GM23338 (cell line): ENCODE measurements around the gene ANKRD37.

ENCODE experiments used
- CREB1 ChIP-seq: fragments of 250-450 bp; sonication (Bioruptor Pico); IDR thresholded peaks from 2 replicates; pipeline ENCODE4 v1.5.0; 2020; ENCODE audit warnings: low read depth, mild to moderate bottlenecking, moderate library complexity
- ETS1 ChIP-seq: IDR thresholded peaks from 2 replicates; pipeline ENCODE4 v1.6.1; 2016; ENCODE audit warnings: antibody characterized with exemption
- EZH2 ChIP-seq: fragments of 200-600 bp; sonication (generic); IDR thresholded peaks from one replicate; pipeline ENCODE4 v1.8.0; 2017; ENCODE audit warnings: antibody characterized with exemption, mild to moderate bottlenecking, low read depth; ENCODE audit not compliant: unreplicated experiment
- EZH2phosphoT487 ChIP-seq: fragments of 200-600 bp; sonication (generic); IDR thresholded peaks from one replicate; pipeline ENCODE4 v1.8.1; 2018; ENCODE audit warnings: antibody characterized with exemption; ENCODE audit not compliant: unreplicated experiment
- JUNB ChIP-seq: IDR thresholded peaks from one replicate; pipeline ENCODE4 v1.6.1; 2016; ENCODE audit warnings: antibody characterized with exemption; ENCODE audit not compliant: unreplicated experiment
- NANOG ChIP-seq: IDR thresholded peaks from 2 replicates; pipeline ENCODE4 v1.6.1; 2016; ENCODE audit warnings: antibody characterized with exemption, borderline replicate concordance
- POLR2AphosphoS5 ChIP-seq: IDR thresholded peaks from 2 replicates; pipeline ENCODE4 v1.6.1; 2016; ENCODE audit warnings: antibody characterized with exemption, low read depth
- REST ChIP-seq: IDR thresholded peaks from one replicate; pipeline ENCODE4 v1.6.1; 2018; ENCODE audit warnings: antibody characterized with exemption; ENCODE audit not compliant: unreplicated experiment
- STAT1 ChIP-seq: IDR thresholded peaks from one replicate; pipeline ENCODE4 v1.6.1; 2016; ENCODE audit warnings: antibody characterized with exemption; ENCODE audit not compliant: unreplicated experiment
- ZNF114 ChIP-seq: fragments of 250-450 bp; sonication (Bioruptor Pico); IDR thresholded peaks from 2 replicates; pipeline ENCODE4 v1.5.0; 2020; ENCODE audit warnings: mild to moderate bottlenecking, moderate library complexity
- ZNF331 ChIP-seq: fragments of 250-450 bp; sonication (Bioruptor Pico); IDR thresholded peaks from 2 replicates; pipeline ENCODE4 v1.5.0; 2020; ENCODE audit warnings: low read depth, mild to moderate bottlenecking, moderate library complexity
- TF ChIP-seq, protein P1 (sequence below), 2 experiments: fragments of 200-600 bp in 1 of 2; sonication (generic) in 1 of 2; conservative IDR thresholded peaks; 2 replicates each; pipeline versions ENCODE4 v1.5.1 to v1.6.1; 2016 to 2017; ENCODE audit warnings: antibody characterized with exemption in 2 of 2, low read depth in 2 of 2, mild to moderate bottlenecking in 2 of 2, moderate library complexity in 1 of 2

DNA sequence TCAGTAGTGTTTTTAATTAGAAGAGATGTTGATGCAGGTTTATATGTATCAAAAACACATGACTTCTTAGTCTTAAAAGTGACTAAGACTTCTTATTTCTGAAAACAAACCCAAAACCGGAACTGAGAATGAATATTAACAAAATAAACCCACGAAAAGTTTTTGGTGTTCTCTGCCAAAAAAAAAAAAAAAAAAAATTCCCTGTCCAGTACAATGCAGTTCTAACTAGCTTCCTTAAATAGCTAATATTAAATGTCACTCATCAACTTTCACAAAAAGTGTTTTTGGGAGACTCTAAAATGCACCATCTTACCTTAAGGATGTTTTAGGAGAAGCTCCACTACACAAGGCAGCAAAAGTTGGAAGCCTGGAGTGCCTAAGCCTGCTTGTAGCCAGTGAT is 2.0 kb downstream of the ANKRD37 start:
- no peak for TF ChIP-seq POLR2AphosphoS5
- no peak for TF ChIP-seq EZH2
- TF ChIP-seq NANOG: no peak
- TF ChIP-seq JUNB: no peak
- TF ChIP-seq, protein P1, sequence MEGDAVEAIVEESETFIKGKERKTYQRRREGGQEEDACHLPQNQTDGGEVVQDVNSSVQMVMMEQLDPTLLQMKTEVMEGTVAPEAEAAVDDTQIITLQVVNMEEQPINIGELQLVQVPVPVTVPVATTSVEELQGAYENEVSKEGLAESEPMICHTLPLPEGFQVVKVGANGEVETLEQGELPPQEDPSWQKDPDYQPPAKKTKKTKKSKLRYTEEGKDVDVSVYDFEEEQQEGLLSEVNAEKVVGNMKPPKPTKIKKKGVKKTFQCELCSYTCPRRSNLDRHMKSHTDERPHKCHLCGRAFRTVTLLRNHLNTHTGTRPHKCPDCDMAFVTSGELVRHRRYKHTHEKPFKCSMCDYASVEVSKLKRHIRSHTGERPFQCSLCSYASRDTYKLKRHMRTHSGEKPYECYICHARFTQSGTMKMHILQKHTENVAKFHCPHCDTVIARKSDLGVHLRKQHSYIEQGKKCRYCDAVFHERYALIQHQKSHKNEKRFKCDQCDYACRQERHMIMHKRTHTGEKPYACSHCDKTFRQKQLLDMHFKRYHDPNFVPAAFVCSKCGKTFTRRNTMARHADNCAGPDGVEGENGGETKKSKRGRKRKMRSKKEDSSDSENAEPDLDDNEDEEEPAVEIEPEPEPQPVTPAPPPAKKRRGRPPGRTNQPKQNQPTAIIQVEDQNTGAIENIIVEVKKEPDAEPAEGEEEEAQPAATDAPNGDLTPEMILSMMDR (conservative IDR thresholded peaks at IDR 0.05; ENCODE audit: low read depth in 2 of 2): no peak
- TF ChIP-seq CREB1 (CRISPR knock-in tag): no peak
- TF ChIP-seq REST: no peak
- TF ChIP-seq STAT1: no peak
- TF ChIP-seq EZH2phosphoT487: no peak
- TF ChIP-seq ETS1: no peak
- TF ChIP-seq ZNF114 (CRISPR knock-in tag): no peak
- TF ChIP-seq ZNF331: no peak
